Ishikawa (cell line): ENCODE data around the gene FGGY.

ENCODE experiments used
- CEBPB ChIP-seq: IDR thresholded peaks from 2 replicates; pipeline ENCODE4 v1.6.1; 2012
- FOXM1 ChIP-seq: IDR thresholded peaks from 2 replicates; pipeline ENCODE4 v1.6.1; 2012; ENCODE audit warnings: low read depth, borderline replicate concordance
- NFIC ChIP-seq: IDR thresholded peaks from 2 replicates; pipeline ENCODE4 v1.6.1; 2012
- YY1 ChIP-seq: IDR thresholded peaks from 2 replicates; pipeline ENCODE4 v1.6.1; 2012; ENCODE audit warnings: low read depth

DNA sequence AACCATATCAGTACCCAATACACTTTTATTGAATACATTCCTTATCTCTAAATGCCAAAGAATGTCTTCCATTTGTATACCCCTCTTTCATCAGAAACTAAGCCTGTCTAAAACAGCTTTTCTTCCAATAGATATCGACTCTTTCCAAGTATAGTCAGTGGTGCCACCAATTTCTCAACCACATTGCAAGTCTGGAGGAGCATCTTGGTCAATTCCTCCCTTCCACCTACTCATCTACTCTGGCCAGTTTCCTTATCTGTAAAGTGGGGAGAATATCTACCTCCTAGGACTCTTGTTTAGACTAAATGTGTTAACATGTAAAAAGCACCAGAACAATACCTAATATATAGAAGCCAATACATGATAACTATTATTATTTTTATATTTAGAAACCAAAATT lies 28.5 kb upstream of the FGGY start:
- TF ChIP-seq CEBPB: no peak
- TF ChIP-seq NFIC: no peak
- TF ChIP-seq FOXM1: no peak
- no peak for TF ChIP-seq YY1
